ENCODE results near the gene HOXA7. TPM values are rescaled to one million over a fixed set of nuclear protein-coding genes. Genes with fewer than 3 reads are reported as not detected.

HOXA7 gene
- total and polyA plus RNA-seq, 2 donors (not counting 3 experiments of a cell fraction or from before 2014, with no cell fraction given): 18.1 to 18.5 TPM

- peaks cover 0 to 17% of the 10 kb centered on the region in 2 experiments for H3K36me3 ChIP-seq (ENCODE audit: control insufficient read depth in 2 of 2, extremely low read depth in 1 of 2, insufficient read depth in 2 of 2, low read length in 2 of 2)
- H4K20me1 ChIP-seq (replicated peaks; ENCODE audit: control insufficient read depth, extremely low read depth, insufficient read depth, low read length): no peaks in the 10 kb centered on the region
- DNase-seq (ENCODE audit: low read depth, low spot score) (no peak), FAIRE-seq (peak; percentile 57)
- POLR2A ChIA-PET: interaction anchor here (0.6 to 2.2 kb wide), 4 partner anchors 9 to 23 kb away, joined by 3 to 7 read pairs (median 4); partner anchors contain the start of gene HOXA3
- H3K4me1 ChIP-seq (ENCODE audit: control insufficient read depth, extremely low read depth, insufficient read depth, low read length): peaks cover 74% of the 10 kb centered on the region
- dilution Hi-C loops (cut with MboI; ENCODE audit: extremely low pct_ligation_motif_present, low sequenced_read_pairs): no loop called here
- peak overlapping the region; percentile 92 for H3K4me2 ChIP-seq (ENCODE audit: insufficient read depth, low read length)
- H3K79me2 ChIP-seq (ENCODE audit: control insufficient read depth, insufficient read depth, low read length): peaks cover 96% of the 10 kb centered on the region
- H2AFZ ChIP-seq (ENCODE audit: low read depth, low read length): no peak overlapping the region
- intact Hi-C loops (cut with micrococcal nuclease): loop anchor here (5.0 kb wide), 2 partner anchors 639 to 689 kb away; no protein-coding TSS in a partner anchor
- peak overlapping the region; percentile 29 to 84 (median 65) for H3K4me3 ChIP-seq (replicated peaks in 1 of 3; ENCODE audit: insufficient read depth in 1 of 3, low read depth in 1 of 3, low read length in 3 of 3)
- BruUV-seq (replicated peaks): TSS peak; percentile 3
- no peaks in the 10 kb centered on the region for H3K27me3 ChIP-seq (ENCODE audit: control insufficient read depth in 2 of 2, insufficient read depth in 2 of 2, low read length in 2 of 2)
- no peaks in the 10 kb centered on the region for H3K9me1 ChIP-seq (replicated peaks; ENCODE audit: control insufficient read depth, extremely low read depth, insufficient read depth, low read length)
- TF ChIP-seq GATA2 (IDR thresholded peaks at IDR 0.05; ENCODE audit: insufficient read depth, insufficient read length, low read depth, low read length) (no peak), FOS (IDR thresholded peaks at IDR 0.05; ENCODE audit: borderline replicate concordance, insufficient read depth, low read length) (no peak), POLR2AphosphoS5 (IDR thresholded peaks at IDR 0.05; ENCODE audit: insufficient read depth, low read depth, low read length) (no peak), POLR2A (IDR thresholded peaks at IDR 0.05; ENCODE audit: low read depth, low read length) (no peak), MYC (IDR thresholded peaks at IDR 0.05; ENCODE audit: low read depth, low read length) (no peak), JUN (IDR thresholded peaks at IDR 0.05; ENCODE audit: borderline replicate concordance, insufficient read depth, insufficient read length, low read depth) (no peak), EZH2 (IDR thresholded peaks at IDR 0.05; ENCODE audit: borderline replicate concordance, low read depth, low read length, severe bottlenecking) (no peak), MAX (IDR thresholded peaks at IDR 0.05; ENCODE audit: insufficient read depth, insufficient read length) (no peak), CTCF (IDR thresholded peaks at IDR 0.05; ENCODE audit: extremely low read depth in 1 of 2, insufficient read depth in 1 of 2, low read depth in 1 of 2, low read length in 2 of 2) (no peak)
- H3K27ac ChIP-seq (ENCODE audit: insufficient read depth, low read depth, low read length): peak overlapping the region; percentile 82
- no peaks in the 10 kb centered on the region for H3K9me3 ChIP-seq (replicated peaks; ENCODE audit: control insufficient read depth, insufficient read depth, low read length)
- CTCF ChIA-PET: interaction anchor here (0.7 to 7.0 kb wide), 18 partner anchors 10 to 772 kb away, joined by 3 to 72 read pairs (median 6); partner anchors contain the start of genes HOXA4 and HOXA7
- H3K9ac ChIP-seq (replicated peaks; ENCODE audit: extremely low read depth, insufficient read depth, low read length): peak overlapping the region; percentile 84
Observed at GRCh38 chr7:27141137-27141922, 15.1 kb downstream of the HOXA7 start.
